GM18507 (cell line): ENCODE measurements around the gene PILRB.

Experiments used
- DNase-seq: peaks from one replicate; pipeline ENCODE4 v3.0.0; 2011; ENCODE audit warnings: low read depth; ENCODE audit not compliant: insufficient read length; ENCODE audit errors: extremely low spot score
- FAIRE-seq: peaks from 2 replicates; lab custom pipeline; 2011; peaks lifted over from hg19 to GRCh38; lab: Jason Lieb, UNC

PILRB gene

DNA sequence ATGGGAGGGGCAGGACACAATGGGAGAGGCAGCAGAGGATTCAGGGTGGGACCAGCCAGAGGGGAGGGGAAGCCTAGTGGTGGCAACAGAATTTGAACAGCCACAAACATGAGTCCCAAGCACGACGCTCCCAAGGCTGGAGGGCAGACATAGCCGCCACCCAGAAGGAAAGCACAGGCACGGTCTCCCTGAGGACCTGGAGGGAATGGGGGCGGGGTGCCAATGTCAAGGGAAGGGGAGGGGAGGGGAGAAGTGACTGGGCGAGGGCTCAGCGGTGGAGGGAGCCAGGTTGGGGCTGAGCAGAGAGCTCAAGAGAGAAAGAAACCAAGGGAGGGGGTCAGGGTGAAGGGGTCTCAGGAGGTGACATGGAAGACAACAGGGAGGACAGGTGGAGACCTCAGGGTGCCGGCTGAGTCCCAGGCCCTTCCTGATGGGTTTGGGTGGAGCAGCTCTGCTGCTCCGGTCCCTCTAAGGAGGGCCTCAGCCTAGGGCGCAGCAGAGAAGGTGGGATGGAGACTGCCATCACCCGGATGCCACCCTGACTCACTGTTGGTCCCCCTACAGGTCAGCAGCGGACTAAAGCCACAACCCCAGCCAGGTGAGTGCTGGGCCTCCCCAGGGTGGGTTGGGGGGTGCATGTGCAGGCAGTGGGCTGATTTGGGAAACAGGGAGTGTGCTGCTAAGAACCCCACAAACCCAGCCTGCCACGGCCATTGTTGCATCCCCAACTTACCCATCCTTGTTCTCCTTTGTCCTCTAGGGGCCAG, 39.6 kb downstream of the PILRB start:
- no peak for FAIRE-seq

GRCh38 chr7:100398239-100398638, 40.3 kb downstream of the PILRB start:
- no peak for DNase-seq
- no peak for FAIRE-seq

More for the DNA sequence above, 39.6 kb downstream of the PILRB start:
- DNase-seq = no peak

DNA sequence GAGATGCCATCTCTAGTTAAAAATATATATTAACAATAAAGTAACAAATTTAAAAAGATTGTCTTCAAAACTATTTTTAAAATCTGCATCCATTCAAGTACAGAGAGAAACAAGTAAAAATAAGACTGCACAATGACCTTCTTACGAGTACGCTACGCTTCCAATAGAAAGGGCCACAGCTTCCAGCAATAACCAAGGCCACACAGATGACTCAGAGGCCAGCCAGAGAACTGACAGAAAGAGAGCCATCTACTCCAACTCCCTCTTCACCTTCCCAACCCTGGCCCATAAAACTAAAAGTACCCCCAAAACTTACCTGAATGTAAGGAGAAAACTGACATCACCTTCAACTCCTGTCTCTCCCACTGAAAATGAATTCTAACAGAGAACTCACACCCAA, 42.1 kb downstream of the PILRB start:
- FAIRE-seq (no peak), DNase-seq (no peak)

DNA sequence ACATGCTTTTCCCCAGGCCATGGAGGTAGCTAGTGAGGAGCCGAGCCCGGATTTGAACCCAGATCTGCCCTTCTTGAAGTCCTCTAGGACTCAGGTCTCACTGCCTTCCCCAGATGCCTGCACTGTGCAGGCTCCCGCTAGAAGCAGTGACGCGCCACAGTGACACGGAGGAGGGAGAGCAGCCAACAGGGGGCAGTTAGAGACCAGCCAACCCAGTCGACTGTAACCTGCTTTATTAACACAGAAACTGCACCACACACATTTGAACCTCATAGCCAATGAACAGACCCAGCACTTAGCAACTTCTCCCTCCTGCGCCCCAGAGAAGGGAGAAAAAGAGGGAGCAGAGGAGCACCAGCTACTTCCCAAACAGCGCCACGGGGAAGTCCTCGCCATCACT, 42.7 kb downstream of the PILRB start:
- DNase-seq = no peak
- no peak for FAIRE-seq

DNA sequence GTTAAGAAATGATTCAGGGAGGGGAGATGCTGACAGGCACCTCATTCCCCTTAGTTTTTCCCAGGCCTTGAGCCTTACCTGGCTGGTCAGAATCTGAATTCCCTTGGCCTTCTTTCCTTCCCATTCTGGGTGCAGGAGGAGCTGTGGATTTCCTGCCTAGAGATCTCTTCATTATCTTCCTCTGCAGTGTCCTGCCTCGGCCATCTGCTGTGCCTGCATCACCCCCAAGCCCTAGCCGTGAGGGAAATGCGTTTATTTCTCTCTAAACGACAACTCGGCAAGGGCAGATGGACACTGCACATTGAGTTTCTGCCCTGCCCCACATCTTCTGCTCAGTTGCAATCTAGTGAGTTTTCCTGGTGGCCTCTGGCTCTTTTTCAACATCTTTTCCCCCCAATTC, 43.9 kb downstream of the PILRB start:
- no peak for DNase-seq
- FAIRE-seq = no peak

GRCh38 chr7:100402241-100402640, 44.3 kb downstream of the PILRB start:
- DNase-seq (no peak), FAIRE-seq (no peak)

DNA sequence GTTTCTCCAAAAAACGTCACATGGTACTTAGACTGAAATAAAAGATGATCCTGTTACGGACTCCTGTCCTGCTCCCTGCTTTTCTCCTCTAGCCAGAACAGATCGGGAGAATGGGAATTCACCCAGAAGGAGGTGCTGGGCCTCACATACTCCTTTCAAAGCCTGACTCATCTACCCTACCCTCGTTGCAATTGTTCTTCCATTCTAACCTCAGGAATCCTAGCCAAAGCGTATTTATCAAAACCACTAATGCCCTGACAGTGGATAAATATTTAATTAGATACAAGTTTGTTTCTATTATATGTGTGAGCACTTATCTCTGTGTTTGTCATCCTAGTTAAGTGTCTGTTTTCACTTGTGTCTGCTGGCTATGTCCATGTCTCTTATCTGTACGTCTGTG, 48.9 kb downstream of the PILRB start:
- FAIRE-seq (no peak), DNase-seq (no peak)

DNA sequence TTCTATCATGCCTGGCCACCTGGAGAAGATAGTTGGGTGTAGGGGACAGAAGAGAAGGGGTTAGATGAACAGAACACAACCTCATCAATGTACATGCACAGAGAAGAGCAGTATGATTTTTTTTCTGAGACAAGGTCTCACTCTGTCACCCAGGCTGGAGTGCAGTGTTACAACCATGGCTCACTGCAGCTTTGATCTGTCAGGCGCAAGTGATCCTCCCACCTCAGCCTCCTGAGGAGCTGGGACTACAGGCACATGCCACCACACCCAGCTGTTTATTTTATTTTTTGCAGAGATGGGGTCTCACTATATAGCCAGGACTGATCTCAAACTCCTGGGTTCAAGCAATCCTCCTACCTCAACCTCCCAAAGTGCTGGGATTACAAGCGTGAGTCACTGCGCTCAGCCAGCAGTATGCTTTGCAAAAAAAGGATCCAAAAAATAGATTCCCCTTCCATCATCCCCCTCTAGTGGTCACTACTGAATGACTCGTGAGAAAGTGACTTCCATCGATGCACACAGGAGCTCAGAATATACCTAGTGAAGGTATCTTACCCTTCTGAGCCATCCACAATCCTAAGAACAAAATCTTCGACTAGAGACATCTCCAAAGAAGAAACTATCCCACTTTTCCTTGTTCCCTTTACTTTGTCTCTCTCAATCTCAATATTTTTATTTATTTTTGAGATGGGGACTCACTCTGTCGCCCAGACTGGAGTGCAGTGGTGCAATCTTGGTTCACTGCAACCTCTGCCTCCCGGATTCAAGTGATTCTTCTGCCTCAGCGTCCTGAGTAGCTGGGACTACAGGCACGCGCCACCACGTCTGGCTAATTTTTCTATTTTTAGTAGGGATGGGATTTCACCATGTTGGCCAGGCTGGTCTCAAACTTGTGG, 49.6 kb downstream of the PILRB start:
- peak; percentile 56 for DNase-seq
- peak; percentile 78 for FAIRE-seq

GRCh38 chr7:100411101-100411500, 53.2 kb downstream of the PILRB start:
- FAIRE-seq = no peak

GRCh38 chr7:100413346-100413745, 55.4 kb downstream of the PILRB start:
- FAIRE-seq = peak; percentile 39
- no peak for DNase-seq

More at GRCh38 chr7:100411101-100411500, 53.2 kb downstream of the PILRB start:
- DNase-seq = no peak

- FAIRE-seq (peak; percentile 45), DNase-seq (no peak)
These were observed 56.0 kb downstream of the PILRB start for GRCh38 chr7:100413889-100414288.

GRCh38 chr7:100415448-100415847, 57.5 kb downstream of the PILRB start:
- FAIRE-seq (no peak), DNase-seq (no peak)
